HG02884 (cell line): ENCODE data around the gene LPAR3.

Experiments used
- ATAC-seq: cut with Tn5 transposase; IDR thresholded peaks from one replicate; pipeline ENCODE4 v1.9.1; 2021; ENCODE audit warnings: mild to moderate bottlenecking, moderate library complexity; ENCODE audit not compliant: unreplicated experiment

The LPAR3 gene

DNA sequence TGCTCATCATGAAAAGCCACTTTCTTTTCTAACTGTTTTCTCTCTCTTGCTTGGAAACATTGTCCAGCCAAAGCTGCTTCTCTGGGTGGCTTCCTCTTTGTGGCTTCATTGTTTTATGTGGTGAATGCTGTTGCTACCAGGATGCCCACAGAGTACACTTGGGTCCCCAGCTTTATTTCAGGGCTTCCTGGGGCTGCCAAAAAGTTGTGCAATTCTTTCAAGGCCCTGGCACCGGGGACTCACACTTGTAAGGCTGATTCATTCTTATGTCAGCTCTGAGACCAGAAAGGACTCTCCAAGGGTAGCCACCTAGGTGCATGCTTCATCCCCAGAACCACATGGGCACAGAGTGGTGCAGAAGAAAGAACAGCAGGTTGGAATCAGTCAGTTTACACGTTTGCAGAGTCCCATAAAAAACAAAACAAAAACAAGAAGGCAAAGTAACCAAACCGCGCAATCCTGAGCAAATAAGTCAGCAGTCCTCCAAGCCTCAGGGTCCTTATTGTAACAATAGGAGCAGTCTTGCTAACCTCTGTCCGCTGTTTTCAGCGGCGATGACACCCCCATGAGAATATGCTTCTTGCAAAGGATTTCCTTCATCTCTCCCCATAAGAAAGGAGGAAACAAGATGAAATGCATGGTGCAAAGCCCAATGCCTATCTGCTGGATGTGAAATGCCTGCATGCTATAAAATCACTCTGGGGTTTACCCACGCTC is 112.8 kb downstream of the LPAR3 start:
- ATAC-seq, result no peak

DNA sequence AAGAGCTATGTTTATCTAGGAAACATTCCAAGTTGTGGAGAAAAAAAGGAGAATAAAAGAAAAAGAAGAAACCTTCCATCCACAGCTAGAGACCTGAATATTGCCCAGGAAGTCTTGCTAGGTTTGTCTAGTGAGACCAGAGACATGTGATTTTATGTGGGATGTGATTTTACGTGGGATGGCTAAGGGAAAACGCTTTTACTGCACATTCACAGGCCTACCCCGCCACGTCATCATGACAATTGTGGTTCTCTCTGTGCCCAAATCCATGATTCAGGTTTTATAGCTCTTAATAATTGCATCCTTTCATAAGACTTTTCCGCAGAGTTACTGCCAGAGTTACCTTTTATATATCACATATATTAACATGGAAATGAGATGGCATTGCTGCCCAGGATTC is 116.4 kb downstream of the LPAR3 start:
- ATAC-seq, result no peak

DNA sequence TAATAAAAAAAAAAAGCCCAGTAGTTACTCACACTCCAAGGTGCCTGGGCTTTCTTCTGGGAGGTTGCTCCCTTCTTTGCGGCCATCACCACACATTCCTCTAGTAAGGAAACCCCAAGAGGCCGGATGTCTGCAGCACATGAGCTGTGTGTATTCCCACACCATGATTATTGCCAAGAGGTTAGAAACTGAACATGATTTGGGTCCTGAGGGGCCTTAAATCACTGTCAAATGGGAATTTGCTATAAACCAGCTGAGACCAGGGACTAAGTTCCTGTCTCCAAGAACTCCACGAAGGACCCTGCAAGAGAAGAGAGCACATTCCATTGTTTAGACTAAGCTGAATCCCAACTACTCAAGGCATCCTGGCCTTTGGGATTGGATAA is 117.5 kb downstream of the LPAR3 start:
- ATAC-seq, result no peak

DNA sequence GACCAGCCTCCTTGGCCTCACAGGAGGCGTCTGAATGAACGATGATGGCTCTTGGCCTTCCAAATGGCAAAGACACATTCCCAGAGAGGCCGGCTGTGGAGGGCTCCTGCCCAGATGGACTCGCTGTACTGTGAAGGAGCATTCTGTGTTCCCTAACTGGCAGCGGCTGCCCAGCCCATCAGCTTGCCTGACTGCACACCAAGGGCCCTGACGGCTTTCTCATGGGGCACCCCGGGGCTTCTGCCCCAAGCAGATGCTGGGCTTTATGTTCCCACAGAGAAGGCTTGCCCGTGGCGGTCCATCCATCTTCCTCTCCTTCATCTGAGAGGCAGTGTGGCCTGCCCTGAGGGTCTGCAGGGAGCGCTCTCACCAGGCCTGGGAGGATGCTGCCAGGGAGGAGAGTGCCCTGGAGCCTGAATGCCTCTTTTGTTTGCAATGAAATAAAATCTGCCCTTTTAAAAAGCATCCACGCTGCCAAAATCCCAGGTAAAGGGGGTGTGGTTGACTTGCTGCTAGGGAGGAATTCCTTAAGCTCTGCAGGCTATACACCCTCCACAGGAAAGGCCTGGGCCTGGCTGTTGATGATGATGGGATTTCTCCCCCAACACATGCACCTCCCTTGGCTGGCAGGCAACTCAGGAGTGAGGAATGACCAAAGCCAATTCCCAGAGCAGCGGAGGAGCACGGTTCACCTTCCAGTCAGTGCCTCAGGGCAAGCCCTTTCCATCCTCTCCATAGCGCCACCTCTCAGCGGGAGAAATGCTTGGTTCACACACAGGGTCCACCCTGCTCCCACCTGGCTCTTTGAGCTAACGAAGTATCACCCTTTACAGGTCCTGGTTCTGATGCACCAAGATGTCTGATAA is 118.1 kb downstream of the LPAR3 start:
- ATAC-seq, result no peak

DNA sequence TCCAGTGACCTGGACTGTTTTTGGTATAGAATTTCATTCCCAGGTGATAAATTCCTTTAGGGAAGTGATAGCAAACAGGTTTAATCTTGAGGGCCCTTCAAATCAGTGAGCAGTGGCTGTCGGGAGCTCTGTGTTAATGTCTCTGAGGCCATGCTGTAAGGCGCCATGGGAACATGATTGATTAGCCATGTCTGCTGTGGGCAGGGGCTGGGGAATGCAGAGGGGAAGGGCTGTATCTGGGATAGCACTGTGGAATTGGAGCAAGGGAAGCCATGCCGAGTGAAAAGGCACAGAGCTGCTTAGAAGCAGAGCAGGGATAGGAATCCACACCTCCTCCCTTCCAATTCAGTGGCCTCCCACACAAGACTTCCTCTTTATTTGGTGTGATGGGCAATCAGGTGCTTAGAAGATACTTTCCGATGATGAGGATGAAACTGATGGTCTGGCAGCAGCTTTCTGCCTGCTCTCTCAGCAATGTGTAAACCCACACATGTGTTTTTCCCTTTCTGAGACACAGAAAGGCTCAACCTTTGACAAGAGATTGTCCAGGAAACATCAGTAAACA is 119.0 kb downstream of the LPAR3 start:
- ATAC-seq, result no peak

DNA sequence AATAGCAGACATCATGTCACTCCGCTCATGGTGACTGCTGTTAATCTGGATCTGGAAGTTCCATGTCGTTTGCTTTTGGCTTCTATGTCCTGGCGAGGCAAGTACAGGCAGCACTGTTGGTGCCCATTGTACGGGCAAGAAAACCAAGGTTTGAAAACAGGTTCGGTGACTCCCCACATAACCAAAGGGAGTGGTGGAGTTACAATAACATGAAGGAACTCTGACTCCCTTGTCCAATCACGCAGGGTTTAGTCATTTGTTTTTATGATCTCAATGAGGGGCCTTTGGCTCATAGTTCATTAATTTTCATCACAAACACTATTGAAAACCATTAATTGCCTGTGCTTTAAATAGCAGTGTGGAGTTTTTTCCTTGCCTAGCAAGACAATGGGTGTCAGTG is 119.8 kb downstream of the LPAR3 start:
- ATAC-seq, result no peak

DNA sequence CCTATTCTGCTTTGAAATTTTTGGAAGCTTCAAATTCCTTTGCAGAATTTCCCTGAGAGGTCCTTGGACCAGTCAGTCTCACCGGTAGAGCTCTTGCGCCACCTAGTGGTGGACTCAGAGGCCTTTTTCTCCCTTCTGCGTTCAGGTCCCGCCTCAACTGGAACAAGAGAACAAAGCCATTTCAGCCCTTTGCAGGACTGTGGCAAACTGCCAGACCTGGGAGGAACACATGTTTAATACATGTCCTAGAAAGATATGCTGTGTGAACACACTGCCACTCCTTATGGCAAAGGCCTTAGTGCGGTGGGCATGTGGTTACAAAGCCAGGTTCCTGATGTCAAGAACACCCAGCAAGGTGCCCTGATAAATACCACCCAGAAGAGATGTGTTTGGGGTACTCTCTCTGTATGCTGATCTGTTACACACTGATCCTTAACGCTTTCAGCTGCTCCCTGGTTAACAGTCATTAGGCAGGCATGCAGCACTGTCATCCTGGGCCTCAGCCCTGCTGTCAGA is 120.5 kb downstream of the LPAR3 start:
- ATAC-seq, result peak; percentile 75

DNA sequence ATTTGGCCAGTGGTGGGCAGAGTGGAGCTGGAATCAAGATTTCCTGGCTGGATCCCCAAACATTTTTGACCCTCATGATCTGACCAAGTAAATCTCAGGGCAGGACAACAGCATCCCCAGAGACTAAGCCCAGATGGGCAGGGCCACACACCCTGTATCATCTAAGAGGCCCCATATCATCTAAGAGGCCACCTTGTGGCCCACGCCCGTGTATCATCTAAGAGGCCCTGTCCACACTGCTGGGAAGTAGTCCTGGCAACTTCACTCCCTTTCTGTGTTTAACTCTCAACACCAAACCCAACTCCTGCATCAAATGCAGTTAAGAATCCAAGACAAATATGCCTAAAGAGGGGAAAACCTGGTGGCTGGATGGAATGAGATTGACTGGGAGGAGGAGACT is 121.1 kb downstream of the LPAR3 start:
- ATAC-seq, result no peak

DNA sequence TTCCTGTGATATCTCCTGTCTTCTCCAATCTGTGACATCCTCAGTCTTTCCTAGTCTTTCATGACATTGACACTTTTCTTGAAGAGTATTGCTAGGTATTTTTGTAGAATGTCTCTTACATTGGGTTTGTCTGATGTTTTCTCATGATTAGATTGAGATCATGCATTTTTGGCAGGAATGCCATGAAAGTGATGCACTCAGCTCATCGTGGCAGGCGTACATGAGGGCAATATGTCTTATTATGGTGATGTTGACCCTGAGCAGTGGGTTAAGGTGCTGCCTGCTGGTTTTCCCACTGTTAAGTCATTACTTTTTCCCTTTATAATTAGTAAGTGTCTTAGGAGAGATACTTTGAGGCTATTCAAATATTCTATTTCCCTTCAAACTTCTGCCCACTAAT is 122.5 kb downstream of the LPAR3 start:
- no peak for ATAC-seq

DNA sequence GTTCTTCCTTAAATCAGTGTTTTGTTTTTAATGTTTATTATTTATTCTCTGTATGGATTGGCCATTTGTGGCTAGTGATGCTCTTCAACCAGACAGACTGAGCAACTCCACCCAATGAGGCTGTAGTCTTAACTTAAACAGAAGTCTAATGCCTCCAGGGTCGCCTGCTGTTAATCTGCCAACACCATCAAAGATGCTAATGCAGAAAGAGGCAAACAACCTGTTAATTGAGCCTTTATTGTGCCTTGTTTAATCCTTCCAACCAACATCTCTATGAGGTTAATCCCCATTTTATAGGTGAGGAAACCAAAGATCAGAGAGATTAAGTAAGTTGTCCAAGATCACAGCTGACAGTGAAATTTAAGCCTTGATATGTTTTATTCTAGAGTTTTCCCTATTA is 123.4 kb downstream of the LPAR3 start:
- ATAC-seq, result no peak

DNA sequence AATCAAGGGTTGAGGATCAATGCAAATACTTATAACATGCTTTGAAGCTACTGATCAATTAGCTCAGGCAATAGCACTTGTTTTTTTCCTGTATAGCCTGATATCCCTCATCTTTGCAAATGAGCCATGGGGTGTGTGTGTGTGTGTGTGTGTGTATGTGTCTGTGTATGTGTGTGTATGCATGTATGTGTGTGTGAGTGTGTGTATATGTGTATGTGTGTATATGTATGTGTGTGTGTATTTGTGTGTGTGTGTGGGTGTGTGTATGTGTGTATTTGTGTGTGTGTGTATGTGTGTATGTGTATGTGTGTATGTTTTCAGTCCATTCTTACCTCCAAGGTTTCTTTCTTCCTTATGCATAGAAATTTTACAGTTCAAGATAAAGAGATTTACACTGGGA is 124.4 kb downstream of the LPAR3 start:
- ATAC-seq, result no peak

DNA sequence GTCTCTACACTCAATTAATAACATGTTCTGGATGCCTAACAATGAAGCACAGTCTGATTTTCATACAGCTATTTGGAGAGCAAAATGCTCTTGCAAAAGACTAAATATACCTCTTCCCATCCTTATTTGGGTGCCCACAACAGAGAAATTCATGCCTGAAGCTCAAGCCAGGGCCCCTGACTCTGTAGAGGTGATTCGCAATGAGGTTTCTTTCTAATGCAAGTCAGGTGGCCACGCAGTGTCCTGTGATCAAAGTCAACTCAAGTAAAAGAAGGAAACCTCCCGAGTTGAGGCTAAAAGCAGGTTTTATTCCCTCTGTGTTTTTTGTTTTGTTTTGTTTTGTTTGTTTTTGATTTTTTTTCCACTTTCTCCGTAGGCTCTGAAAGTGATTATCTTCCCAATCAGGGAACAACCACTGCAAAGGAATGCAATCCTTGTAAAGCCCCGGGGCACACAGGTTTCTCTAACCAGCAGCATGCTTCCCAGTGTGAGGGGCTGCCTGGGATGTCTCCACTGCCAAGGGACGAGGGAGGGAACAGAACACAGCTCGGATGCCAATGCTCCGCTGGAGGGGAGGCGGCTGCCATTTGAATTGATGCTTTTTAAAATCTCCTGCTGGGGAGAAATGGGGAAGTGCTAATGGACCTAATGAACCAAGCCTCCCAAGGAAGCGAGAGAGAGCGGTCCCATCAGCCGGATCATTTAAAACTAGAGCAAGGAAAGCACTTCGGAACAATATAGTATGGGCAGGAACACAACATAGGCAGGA is 128.9 kb downstream of the LPAR3 start:
- no peak for ATAC-seq

DNA sequence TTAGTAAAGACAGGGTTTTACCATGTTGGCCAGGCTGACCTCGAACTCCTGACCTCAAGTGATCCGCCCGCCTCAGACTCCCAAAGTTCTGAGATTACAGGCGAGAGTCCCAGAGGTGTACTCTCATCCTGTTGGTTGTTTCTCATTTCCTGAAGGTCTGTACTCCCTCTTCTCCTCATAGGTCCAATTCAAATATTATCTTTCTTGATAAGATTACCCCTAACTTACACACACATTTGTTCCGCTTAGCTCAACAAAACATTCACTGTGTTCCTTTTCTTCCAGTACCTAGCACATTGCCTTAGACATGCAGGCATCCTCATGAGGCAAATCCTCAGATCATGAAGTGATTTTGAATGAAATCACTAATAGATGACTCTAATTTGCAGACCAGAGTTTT is 130.3 kb downstream of the LPAR3 start:
- no peak for ATAC-seq
